H1 (cell line): ENCODE measurements around the gene CDC45. TPM values are rescaled to one million over a fixed set of nuclear protein-coding genes. Genes with fewer than 3 reads are reported as not detected.

ENCODE experiments used
- BCL11A ChIP-seq, 2 experiments: IDR thresholded peaks; one replicate each; pipeline ENCODE4 v1.6.1; 2011; ENCODE audit warnings: low read depth in 2 of 2, low read length in 2 of 2, mild to moderate bottlenecking in 2 of 2
- JUND ChIP-seq: IDR thresholded peaks from 2 replicates; pipeline ENCODE4 v1.6.1; 2011; ENCODE audit warnings: mild to moderate bottlenecking, improper control_type of control experiment, low read length
- SP4 ChIP-seq: IDR thresholded peaks from 2 replicates; pipeline ENCODE4 v1.6.1; 2012; ENCODE audit warnings: low read length, inconsistent platforms
- TAF1 ChIP-seq: IDR thresholded peaks from 2 replicates; pipeline ENCODE4 v1.6.1; 2011; ENCODE audit warnings: mild to moderate bottlenecking, low read depth, low read length
- polyA plus RNA-seq, 7 experiments: library from polyadenylated mRNA; depleted of rRNA in 3 of 7; stranded (reverse) in 5 of 7; unstranded in 2 of 7; fragments of >200 nt in 5 of 7; fragments of 200-250 nt in 2 of 7; gene quantifications; 1 replicate in 5 of 7; 2 replicates in 1 of 7; 4 replicates in 1 of 7; pipeline versions ENCODE4 v1.2.1 to v1.2.3, GENCODE V29; 2011 to 2013; ENCODE audit warnings: missing spikeins in 2 of 7, mixed read lengths in 2 of 7
- total RNA-seq: library from RNA; stranded (reverse); fragmentation: NEBNext Ultra II Directional; extraction: Animal tissue kit (Norgen Biotek cat#: 25700); gene quantifications from 2 replicates; pipeline ENCODE4 v1.2.1, GENCODE V29; 2021

CDC45 gene
- total and polyA plus RNA-seq, 2 of the 8 experiments (the other 6 are each of a cell fraction or from before 2014, with no cell fraction given) = 31.9 to 37.7 TPM

- no peak for TF ChIP-seq JUND
- no peak for TF ChIP-seq TAF1
- no peak for TF ChIP-seq SP4
- TF ChIP-seq BCL11A (IDR thresholded peaks at IDR 0.05; ENCODE audit: low read depth in 2 of 2, low read length in 2 of 2) = no peak
These were observed 34.1 kb downstream of the CDC45 start (continued) for GRCh38 chr22:19513823-19514222.
